Parathyroid adenoma (tissue), 2 donors: ENCODE results near the gene RBMS3.

Source experiments
- H2AFZ ChIP-seq: fragments of 300-600 bp; sonication (generic); one replicate; pipeline ENCODE4 v1.7.0; 2017; ENCODE audit warnings: antibody characterized with exemption, mild to moderate bottlenecking
- H3K27ac ChIP-seq: fragments of 300-600 bp; sonication (generic); one replicate; pipeline ENCODE4 v1.7.0; 2017
- H3K27me3 ChIP-seq: fragments of 300-600 bp; sonication (generic); one replicate; pipeline ENCODE4 v1.7.0; 2017; ENCODE audit warnings: low read length; ENCODE audit not compliant: control insufficient read depth, insufficient read depth
- H3K36me3 ChIP-seq: fragments of 300-600 bp; sonication (generic); one replicate; pipeline ENCODE4 v1.7.0; 2017; ENCODE audit warnings: low read length; ENCODE audit not compliant: control insufficient read depth, insufficient read depth
- H3K4me1 ChIP-seq: fragments of 300-600 bp; sonication (generic); one replicate; pipeline ENCODE4 v1.7.0; 2017; ENCODE audit warnings: control low read depth
- H3K4me2 ChIP-seq: fragments of 300-600 bp; sonication (generic); one replicate; pipeline ENCODE4 v1.7.0; 2017; ENCODE audit warnings: low read length
- H3K4me3 ChIP-seq: fragments of 300-600 bp; sonication (generic); one replicate; pipeline ENCODE4 v1.7.0; 2017; ENCODE audit warnings: low read depth, low read length
- H3K79me2 ChIP-seq: fragments of 300-600 bp; sonication (generic); one replicate; pipeline ENCODE4 v1.7.0; 2017; ENCODE audit warnings: control low read depth
- H3K9ac ChIP-seq: fragments of 300-600 bp; sonication (generic); one replicate; pipeline ENCODE4 v1.7.0; 2017; ENCODE audit warnings: mild to moderate bottlenecking
- H3K9me3 ChIP-seq: fragments of 300-600 bp; sonication (generic); one replicate; pipeline ENCODE4 v1.7.0; 2017; ENCODE audit warnings: low read length; ENCODE audit not compliant: control insufficient read depth
- TF ChIP-seq, protein P1 (sequence below): fragments of 300-600 bp; sonication (generic); IDR thresholded peaks from one replicate; pipeline ENCODE4 v1.7.0; 2017; ENCODE audit warnings: antibody characterized with exemption, mild to moderate bottlenecking
- donor health status: primary hyperparathyroidism.

RBMS3 gene

GRCh38 chr3:29240887-29241286, 40.0 kb upstream of the RBMS3 start:
- Histone ChIP-seq H3K4me2 (no peak overlapping the region), H3K4me1 (no peaks in the 10 kb centered on the region), H3K9ac (no peak overlapping the region), H3K4me3 (no peak overlapping the region), H3K36me3 (no peaks in the 10 kb centered on the region), H3K9me3 (no peaks in the 10 kb centered on the region), H3K79me2 (no peaks in the 10 kb centered on the region), H3K27ac (no peak overlapping the region), H3K27me3 (no peaks in the 10 kb centered on the region), H2AFZ (no peak overlapping the region)
- TF ChIP-seq, protein P1, sequence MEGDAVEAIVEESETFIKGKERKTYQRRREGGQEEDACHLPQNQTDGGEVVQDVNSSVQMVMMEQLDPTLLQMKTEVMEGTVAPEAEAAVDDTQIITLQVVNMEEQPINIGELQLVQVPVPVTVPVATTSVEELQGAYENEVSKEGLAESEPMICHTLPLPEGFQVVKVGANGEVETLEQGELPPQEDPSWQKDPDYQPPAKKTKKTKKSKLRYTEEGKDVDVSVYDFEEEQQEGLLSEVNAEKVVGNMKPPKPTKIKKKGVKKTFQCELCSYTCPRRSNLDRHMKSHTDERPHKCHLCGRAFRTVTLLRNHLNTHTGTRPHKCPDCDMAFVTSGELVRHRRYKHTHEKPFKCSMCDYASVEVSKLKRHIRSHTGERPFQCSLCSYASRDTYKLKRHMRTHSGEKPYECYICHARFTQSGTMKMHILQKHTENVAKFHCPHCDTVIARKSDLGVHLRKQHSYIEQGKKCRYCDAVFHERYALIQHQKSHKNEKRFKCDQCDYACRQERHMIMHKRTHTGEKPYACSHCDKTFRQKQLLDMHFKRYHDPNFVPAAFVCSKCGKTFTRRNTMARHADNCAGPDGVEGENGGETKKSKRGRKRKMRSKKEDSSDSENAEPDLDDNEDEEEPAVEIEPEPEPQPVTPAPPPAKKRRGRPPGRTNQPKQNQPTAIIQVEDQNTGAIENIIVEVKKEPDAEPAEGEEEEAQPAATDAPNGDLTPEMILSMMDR = no peak

- H3K79me2 ChIP-seq = no peaks in the 10 kb centered on the region
- H3K27me3 ChIP-seq = no peaks in the 10 kb centered on the region
- no peak overlapping the region for H3K27ac ChIP-seq
- no peak overlapping the region for H3K4me3 ChIP-seq
- no peaks in the 10 kb centered on the region for H3K4me1 ChIP-seq
- no peak overlapping the region for H3K9ac ChIP-seq
- H3K36me3 ChIP-seq = no peaks in the 10 kb centered on the region
- no peak overlapping the region for H3K4me2 ChIP-seq
- TF ChIP-seq, protein P1 = no peak
- no peak overlapping the region for H2AFZ ChIP-seq
- H3K9me3 ChIP-seq = no peaks in the 10 kb centered on the region
Measured at GRCh38 chr3:29241855-29242254, 39.0 kb upstream of the RBMS3 start.

- Histone ChIP-seq H3K36me3 (no peaks in the 10 kb centered on the region), H3K4me2 (no peak overlapping the region), H2AFZ (no peak overlapping the region), H3K9ac (no peak overlapping the region), H3K4me3 (no peak overlapping the region), H3K27ac (no peak overlapping the region), H3K27me3 (no peaks in the 10 kb centered on the region), H3K9me3 (no peaks in the 10 kb centered on the region), H3K79me2 (no peaks in the 10 kb centered on the region), H3K4me1 (no peaks in the 10 kb centered on the region)
- TF ChIP-seq, protein P1 = no peak
Measured at GRCh38 chr3:29242296-29242695, 38.6 kb upstream of the RBMS3 start.

- H3K4me2 ChIP-seq = no peak overlapping the region
- H3K27me3 ChIP-seq = no peaks in the 10 kb centered on the region
- H2AFZ ChIP-seq = no peak overlapping the region
- no peak overlapping the region for H3K27ac ChIP-seq
- TF ChIP-seq, protein P1 = no peak
- H3K36me3 ChIP-seq = no peaks in the 10 kb centered on the region
- no peaks in the 10 kb centered on the region for H3K4me1 ChIP-seq
- no peaks in the 10 kb centered on the region for H3K9me3 ChIP-seq
- H3K4me3 ChIP-seq = no peak overlapping the region
- no peaks in the 10 kb centered on the region for H3K79me2 ChIP-seq
- H3K9ac ChIP-seq = no peak overlapping the region
Measured at GRCh38 chr3:29245441-29245840, 35.4 kb upstream of the RBMS3 start.

GRCh38 chr3:29247088-29247745, 33.7 kb upstream of the RBMS3 start:
- no peaks in the 10 kb centered on the region for H3K27me3 ChIP-seq
- H3K27ac ChIP-seq = no peak overlapping the region
- TF ChIP-seq, protein P1 = no peak
- no peaks in the 10 kb centered on the region for H3K36me3 ChIP-seq
- H3K4me3 ChIP-seq = no peak overlapping the region
- no peak overlapping the region for H2AFZ ChIP-seq
- H3K9me3 ChIP-seq = no peaks in the 10 kb centered on the region
- no peak overlapping the region for H3K9ac ChIP-seq
- H3K4me2 ChIP-seq = no peak overlapping the region
- H3K4me1 ChIP-seq = no peaks in the 10 kb centered on the region
- H3K79me2 ChIP-seq = no peaks in the 10 kb centered on the region
